CD1c-positive myeloid dendritic cell (primary cell): ENCODE measurements around the gene ALK.
"Not testable (repeated sequence)": the region's sequence is repeated elsewhere in the genome, so short reads cannot be mapped to it uniquely, and the experiment has no call there.

Experiments used
- DNase-seq: peaks from one replicate; pipeline ENCODE4 v3.0.0-alpha.2; 2016; ENCODE audit errors: extremely low spot score

The ALK gene

GRCh38 chr2:29276151-29276550, 645.2 kb downstream of the ALK start:
- DNase-seq: no peak

DNA sequence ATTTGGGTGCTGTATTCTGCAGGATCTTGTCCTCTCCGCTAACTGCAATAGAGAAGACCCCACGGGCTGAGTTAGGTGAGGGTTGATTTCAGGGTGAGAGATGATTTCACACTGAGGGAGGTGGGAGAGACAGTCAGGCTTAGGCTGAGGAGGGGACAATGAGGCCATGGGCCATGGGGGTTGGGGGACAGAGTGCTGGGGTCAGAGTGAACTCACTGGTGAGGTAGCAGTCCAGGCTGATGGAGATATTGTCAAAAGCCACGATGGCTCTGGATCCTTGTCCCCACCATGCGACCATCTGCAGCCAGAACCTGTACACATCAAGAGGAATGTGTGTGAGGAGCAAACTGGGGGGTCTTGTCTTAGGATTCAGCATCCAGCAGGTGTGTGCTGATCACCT, 646.2 kb downstream of the ALK start:
- no peak for DNase-seq

DNA sequence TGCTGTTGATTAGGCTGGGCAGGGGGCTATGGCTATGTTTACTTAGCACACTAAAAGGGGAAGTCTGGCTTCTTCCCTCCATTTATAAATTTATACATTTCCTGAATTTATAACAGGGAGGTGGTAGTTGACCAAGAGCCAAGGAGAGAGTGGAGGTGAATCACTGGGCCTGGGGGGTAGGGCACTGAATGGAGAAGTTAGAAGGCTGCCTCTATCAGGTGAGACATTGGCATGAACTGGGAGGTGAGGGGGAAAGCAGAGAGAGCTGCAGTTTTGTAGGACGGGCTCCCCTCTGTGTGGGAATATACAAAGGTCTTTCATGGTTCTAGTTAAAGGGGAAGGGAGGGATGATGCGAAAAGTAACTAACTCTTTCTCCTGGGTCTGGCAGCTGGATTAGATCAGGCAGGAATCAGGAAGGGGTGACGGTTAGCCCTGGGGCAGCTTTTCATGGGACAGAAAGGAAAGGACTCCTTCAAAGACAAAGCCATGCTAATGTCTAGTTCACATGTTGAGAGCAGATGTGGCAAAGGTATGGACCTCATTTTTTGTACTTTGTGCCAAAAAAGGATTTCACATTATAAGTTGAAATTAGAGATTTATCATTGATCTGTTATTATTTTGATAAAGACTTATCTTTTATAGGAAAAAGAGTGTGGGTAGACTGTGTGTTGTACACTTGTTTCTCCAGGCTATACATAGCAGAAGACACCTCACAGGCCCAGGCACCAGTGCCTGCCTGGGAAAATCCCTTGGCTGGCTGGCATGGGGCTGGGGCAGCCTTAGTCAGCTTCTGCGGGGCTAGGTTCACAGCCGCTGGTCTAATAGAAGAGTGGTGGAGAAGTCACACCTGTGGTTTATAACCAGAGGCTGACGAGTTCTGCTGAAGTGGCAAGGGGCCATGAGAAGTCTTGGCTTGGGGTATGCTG, 647.4 kb downstream of the ALK start:
- no peak for DNase-seq

DNA sequence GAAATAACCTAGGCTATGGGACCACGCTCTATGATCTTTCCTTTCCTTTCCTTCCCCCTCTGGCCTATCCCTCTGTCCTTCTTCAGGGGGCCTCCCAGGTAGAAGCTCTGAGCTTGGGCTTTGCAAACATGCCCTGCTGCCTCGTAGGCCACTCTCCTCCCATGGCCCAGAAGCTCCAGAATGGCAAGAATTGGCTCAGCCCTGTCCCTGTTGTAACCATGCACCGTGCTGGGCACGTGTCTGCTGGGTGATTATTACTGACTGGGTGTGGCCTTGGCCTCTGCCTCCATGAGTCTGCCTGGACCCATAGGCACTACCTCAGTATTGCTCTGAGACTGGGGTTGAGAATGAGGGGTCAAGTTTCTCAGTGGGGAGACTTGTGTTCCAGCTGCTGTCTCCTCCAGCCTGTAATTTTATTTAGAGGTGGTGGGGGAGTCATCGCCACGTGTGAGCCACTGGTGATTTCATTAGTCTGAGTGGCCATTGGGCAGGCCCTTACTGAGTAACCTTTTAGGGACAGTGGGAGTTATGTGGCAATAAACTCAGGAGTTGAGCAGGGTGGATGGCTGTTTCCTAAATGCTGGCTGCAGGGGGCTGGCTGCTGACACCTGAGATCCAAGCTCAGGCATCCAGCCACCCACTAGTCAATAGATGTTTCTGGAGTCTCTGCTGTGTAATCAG, 648.2 kb downstream of the ALK start:
- DNase-seq: no peak

GRCh38 chr2:29272311-29272710, 649.1 kb downstream of the ALK start:
- no peak for DNase-seq

DNA sequence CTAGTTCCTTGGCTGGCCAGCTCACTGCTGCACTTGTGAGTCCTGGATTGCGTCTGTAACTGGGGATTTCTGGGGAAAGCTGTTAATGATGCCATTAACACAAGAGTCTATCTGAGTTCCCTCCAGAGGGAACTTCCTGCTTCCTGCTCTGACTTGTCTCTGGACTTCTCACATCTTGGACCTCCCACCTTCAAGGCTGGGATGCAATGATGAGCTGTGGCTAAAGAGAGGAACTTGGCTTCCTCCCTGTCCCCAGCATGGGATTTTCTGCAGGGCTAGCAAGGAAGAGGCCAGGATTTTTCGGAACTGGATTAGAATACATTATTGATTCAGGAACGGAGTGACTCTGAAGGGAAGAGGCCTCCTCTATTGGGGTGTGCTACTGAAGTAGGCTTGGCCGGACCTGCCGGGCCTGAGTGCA, 650.7 kb downstream of the ALK start:
- DNase-seq: no peak

- no peak for DNase-seq
Measured at GRCh38 chr2:29269765-29270109, 651.6 kb downstream of the ALK start.

- DNase-seq: no peak
Measured at GRCh38 chr2:29269095-29269764, 652.2 kb downstream of the ALK start.

DNA sequence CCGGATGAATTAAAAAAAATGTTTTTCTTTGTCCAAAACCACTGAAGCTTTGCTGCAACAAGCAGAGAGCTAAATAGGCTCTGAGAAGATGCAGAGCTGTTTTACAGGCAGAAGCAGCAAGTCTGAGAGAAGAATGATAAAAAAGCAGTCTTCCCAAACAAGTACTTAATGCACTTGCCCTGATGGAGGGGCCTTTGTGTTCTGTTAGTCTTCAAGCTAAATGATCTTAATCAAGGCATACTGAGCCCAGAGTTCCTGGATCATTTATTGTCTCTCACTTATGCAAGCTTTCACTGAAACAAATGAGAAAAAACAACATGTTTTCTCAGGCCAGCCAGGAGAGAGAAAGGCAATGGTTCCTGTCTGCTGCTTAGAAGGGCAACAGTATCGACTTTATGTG, 653.7 kb downstream of the ALK start:
- no peak for DNase-seq

DNA sequence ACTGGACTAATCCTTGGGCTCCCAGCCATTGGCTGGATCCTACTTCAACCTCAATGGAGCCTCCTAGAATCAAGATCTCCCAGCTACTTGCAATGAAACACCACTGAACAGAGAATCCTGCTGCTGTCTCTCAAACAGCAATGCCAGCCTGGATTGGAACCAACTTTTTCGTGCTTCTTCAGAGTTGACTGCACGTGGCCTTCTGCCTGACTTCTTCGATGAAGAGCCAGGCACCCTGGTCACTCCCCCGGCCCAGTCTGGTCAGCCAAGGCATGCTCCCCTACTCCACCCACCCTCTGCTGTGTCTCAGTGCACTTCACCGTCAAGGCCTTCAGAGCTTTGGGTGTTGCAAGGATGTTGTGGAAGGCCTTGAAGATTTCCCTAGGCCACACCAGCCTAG, 657.5 kb downstream of the ALK start:
- DNase-seq: no peak

DNA sequence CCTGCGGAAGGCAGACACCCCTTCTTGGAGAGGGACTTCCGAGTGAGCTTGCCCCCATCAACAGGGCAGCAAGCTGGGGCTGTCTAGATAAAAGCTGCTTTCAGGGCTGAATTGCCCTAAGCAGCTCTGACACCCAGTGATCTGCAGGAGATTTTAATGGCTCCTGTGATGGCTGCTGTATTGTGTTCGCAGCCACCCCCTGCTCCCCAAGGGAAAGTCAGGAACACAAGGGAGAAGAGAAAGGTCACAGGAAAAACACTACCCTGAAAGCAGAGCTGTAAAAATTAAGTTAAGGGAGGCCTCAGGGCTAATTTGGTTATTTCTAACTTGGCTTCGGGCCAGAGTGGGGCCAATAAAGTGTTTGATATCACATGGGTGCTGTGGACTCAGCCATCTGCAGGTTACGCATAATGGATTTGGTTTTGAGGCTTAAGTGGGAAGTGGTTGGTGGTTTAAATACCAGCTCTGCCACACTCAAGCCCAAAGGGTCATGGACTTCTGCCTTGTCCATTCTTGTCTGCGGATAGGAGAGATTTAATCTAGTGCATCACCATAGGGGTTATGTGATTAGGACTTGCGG, 658.6 kb downstream of the ALK start:
- DNase-seq: no peak

DNA sequence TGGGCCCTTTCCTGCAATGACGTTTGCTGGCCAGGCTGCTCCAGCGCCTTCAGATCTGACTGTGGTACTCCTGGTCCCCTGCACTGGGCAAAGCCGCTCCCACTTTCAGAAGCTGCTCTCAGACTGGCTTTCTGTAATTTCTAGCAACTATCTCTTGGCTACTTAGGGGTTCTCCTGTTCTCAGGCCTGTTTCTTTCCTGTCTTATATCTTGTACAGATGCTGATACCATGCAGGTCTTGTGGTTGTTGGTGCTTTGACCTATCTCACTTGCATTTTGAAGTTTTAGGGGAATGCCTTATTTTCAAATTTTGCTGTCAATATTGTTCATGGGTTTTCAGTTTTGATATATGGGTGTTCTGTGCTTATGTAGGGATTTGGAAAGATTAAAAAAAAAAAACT, 660.4 kb downstream of the ALK start:
- DNase-seq: no peak

GRCh38 chr2:29260142-29260772, 661.1 kb downstream of the ALK start:
- no peak for DNase-seq

DNA sequence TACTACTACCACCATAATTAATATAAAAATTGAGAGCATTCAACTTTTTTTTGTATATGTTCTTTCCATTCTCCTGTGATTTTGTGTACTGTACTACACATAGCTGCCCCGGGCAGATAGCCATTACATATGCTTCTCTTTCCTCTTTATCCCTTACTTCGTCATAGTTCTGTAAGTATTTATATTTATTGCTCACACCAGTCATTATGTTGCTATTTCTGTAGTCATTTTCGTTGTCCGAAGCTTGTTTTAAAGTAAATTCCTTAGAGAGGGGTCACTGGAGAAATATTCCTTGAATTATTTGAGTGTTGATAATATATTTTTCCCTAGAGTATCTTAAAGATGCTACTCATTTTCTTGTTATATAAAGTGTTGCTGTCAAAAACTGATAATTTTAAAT, 662.2 kb downstream of the ALK start:
- no peak for DNase-seq

DNA sequence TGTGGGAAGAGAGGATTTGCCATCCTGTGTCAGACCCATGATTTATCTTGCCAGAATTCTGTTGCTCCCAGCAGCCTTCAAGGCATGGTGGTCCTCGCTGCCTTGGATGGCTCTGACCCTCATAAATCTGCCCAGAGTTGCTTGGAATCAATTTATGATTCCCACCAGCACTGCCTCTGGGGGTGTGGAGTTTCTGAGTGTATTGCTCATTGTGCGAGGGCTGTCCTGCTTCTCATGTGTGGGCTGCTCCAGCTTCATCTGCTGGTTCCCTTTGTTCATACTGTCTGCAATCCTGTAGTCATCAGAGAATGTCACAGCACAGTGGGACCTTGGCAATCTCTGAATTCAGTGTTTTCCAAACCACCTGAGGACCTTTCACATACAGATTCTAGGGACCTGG, 666.4 kb downstream of the ALK start:
- no peak for DNase-seq

DNA sequence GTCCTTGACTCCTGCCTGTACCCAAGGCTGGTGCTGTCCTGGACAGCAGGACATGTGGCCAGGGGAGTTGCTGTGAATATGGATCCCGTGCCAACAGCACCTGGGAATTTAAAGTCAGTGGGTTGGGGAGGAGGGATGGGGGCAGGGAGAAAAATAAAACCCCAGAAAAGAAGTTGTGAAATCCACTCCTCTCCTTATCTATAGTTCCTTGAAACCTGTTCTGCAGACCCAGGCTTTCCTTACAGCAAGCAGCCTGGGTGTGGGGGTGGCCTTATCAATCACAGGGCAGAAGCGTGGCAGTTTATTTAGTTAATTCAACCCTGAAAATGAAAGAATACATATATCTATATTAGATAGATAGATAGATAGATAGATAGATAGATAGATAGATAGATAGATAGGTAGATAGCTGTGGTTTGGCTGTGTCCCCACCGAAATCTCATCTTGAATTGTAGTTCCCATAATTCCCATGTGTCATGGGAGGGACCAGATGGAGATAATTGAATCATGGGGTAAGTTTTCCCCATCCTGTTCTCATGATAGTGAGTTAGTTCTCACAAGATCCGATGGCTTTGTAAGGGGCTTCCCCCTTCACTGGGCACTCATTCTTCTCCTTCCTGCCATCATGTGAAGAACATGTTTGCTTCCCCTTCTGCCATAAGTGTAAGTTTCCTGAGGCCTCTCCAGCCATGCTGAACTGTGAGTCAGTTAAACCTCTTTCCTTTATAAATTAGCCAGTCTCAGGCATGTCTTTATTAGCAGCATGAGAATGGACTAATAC, 667.7 kb downstream of the ALK start:
- DNase-seq: not testable (repeated sequence)

- no peak for DNase-seq
Measured at GRCh38 chr2:29253026-29253425, 668.4 kb downstream of the ALK start.

DNA sequence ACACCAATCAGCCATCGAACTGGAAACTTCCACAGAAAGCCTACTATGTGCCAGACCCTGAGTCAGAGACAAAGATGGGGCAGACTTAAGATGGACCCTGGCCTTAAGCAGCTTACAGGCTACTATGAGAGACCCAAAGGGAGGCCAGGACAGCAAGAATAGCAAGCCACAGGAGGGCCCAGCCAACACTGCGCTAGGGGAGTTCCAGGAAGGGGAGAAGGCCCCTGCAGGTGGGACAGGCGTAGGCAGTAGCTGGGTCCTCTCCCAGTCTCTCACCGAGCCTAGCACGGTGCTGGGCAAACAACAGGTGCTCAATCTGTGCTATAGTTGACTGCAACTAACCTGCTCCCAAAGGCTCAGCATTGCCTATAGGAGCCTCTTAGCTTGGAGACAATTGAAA, 670.0 kb downstream of the ALK start:
- DNase-seq: no peak

DNA sequence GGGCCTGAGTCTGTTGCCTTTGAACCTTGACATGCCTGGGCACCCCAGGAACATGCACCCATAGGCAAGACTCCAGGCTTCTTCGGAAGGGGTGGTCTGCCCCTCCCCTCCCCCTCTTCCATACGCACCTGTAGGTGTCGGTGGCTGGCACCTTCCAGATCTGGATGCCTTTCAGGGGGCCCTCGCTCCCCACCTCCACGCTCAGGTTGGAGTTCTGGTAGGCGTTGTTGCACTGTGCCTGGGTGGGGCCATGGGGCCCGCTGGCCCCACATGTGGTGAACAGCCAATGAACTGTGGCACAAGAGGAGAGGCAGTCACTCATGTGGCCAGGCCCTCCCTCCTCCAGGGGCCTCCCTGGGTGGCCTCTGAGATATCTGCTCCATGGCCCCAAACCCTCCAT, 670.4 kb downstream of the ALK start:
- no peak for DNase-seq

DNA sequence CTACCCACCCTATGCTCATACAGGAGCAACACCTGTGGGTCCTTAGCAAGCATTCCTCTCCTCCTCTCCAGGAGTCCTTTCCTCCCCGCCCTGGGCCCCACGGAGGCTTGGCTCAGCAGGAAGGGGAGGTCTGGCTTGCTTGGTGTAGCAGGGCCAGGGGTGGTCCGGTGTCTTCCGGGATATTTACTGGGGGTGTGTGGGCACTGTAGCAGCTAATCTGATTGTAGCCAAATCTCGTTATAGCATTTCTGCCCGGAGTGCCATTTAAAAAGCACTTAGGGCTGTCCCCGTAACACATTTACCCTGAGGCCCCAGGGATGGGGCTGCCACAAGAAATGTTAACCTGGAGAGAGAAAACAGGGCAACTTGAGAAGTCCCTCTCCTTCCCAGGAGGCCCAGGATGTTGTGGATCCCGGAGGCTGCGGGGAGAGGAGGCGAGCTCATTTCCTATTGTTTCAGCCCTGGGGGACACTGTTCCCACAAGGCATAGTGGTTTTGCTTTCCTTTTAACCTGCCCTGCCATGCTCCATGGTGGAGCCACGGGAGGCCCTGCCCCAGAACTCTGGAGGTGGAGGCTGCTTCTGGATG, 671.6 kb downstream of the ALK start:
- no peak for DNase-seq
